Measurements from ENCODE around the gene ARFGAP3. TPM values are rescaled to one million over a fixed set of nuclear protein-coding genes. Genes with fewer than 3 reads are reported as not detected.

The ARFGAP3 gene
- total RNA-seq, 1 experiment from 2014 or later, result 15.0 TPM

DNA sequence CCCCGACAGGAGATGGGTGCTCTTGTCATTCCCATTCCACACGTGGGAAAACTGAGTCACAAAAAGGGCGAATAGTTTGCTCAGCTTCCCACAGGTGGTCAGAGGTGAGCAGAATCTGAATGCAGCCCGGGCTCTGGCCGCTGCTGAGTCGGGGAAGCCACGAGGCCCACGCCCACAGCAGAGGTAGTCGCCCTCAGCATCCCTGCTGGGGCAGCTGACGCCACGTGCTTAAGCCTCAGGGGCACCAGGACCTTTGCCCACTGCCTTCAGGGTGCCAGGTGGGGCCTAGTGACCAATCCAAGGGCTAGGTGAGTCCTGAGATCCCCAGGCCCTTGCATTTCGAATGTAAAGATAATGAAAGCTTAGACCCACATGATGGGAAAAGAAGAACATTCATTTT, 24.2 kb upstream of the ARFGAP3 start:
- H3K23ac ChIP-seq (ENCODE audit: insufficient read length, low read depth, low read length), result no peak overlapping the region
- H3K23me2 ChIP-seq (ENCODE audit: insufficient read length, low read depth, low read length, poor library complexity, severe bottlenecking), result no peaks in the 10 kb centered on the region
- no CpG with 5 or more reads among the region's 12 CpGs for WGBS (ENCODE audit: extremely low coverage, insufficient read length, low lambda C conversion rate)
- H3K4me2 ChIP-seq (ENCODE audit: insufficient read depth, insufficient read length, low read length), result no peak overlapping the region
- H4K20me1 ChIP-seq (ENCODE audit: control insufficient read depth, insufficient read depth, insufficient read length), result no peaks in the 10 kb centered on the region
- no peak overlapping the region for H2BK15ac ChIP-seq (ENCODE audit: low read depth, low read length)
- Mint-ChIP-seq H3K27me3 (ENCODE audit: low read depth) (no peaks in the 10 kb centered on the region), H3K27ac (peak overlapping the region in 1 of 3 experiments; percentile 55; a peak in 1 of 7 replicates), H3K9me3 (no peaks in the 10 kb centered on the region), H3K4me3 (no peak overlapping the region), H3K4me1 (peaks cover 10 to 13% of the 10 kb centered on the region in 2 experiments), H3K36me3 (ENCODE audit: insufficient read depth in 1 of 3, low read depth in 3 of 3) (peaks cover 15 to 61% (median 46%) of the 10 kb centered on the region in 3 experiments)
- no peak overlapping the region for H2BK120ac ChIP-seq (ENCODE audit: low read depth, low read length, poor library complexity, severe bottlenecking)
- no peak overlapping the region for H3K56ac ChIP-seq (ENCODE audit: insufficient read length, low read depth, low read length)
- no peak overlapping the region for H4K91ac ChIP-seq (ENCODE audit: insufficient read length, low read depth, low read length)
- no peak overlapping the region for H3K14ac ChIP-seq (ENCODE audit: insufficient read depth, low read length)
- H2BK12ac ChIP-seq (ENCODE audit: insufficient read length, low read depth, low read length), result no peak overlapping the region
- no peak overlapping the region for H2AFZ ChIP-seq (ENCODE audit: low read length)
- no peaks in the 10 kb centered on the region for H3K4me1 ChIP-seq (ENCODE audit: insufficient read depth, low read length)
- H3K4ac ChIP-seq (ENCODE audit: low read depth, low read length), result no peak overlapping the region
- no peaks in the 10 kb centered on the region for H3K27me3 ChIP-seq (ENCODE audit: insufficient read depth, low read length)
- no peak overlapping the region for H3K27ac ChIP-seq (ENCODE audit: insufficient read length, low read depth, low read length)
- no peaks in the 10 kb centered on the region for H3K9me3 ChIP-seq (ENCODE audit: control insufficient read depth, low read depth, low read length)
- H3K18ac ChIP-seq (ENCODE audit: insufficient read length, low read depth, low read length), result no peak overlapping the region
- H3T11ph ChIP-seq (ENCODE audit: low read length), result no peak overlapping the region
- H2AK5ac ChIP-seq (ENCODE audit: insufficient read length, low read length), result no peak overlapping the region
- no peak for DNase-seq
- H3K9ac ChIP-seq (ENCODE audit: extremely low read depth, insufficient read length, low read length), result no peak overlapping the region
- H2BK20ac ChIP-seq (ENCODE audit: low read depth, low read length, poor library complexity, severe bottlenecking), result no peak overlapping the region
- no peak overlapping the region for H4K5ac ChIP-seq (ENCODE audit: insufficient read length, low read depth, low read length)
- no peak overlapping the region for H4K8ac ChIP-seq (replicated peaks; ENCODE audit: insufficient read length, low read depth, low read length)
- no peaks in the 10 kb centered on the region for H3K79me1 ChIP-seq (ENCODE audit: insufficient read depth, low read depth, low read length, poor library complexity, severe bottlenecking)
- no peaks in the 10 kb centered on the region for H3K79me2 ChIP-seq (ENCODE audit: insufficient read depth, low read length)
- no peak overlapping the region for H2BK5ac ChIP-seq (ENCODE audit: insufficient read length, low read length)
- TF ChIP-seq CTCF (conservative IDR thresholded peaks at IDR 0.05), result no peak

Data from H9 (cell line).